Epithelial cell of esophagus (primary cell): ENCODE data around the gene ZNF473.

Source experiments
- DNase-seq: peaks from one replicate; pipeline ENCODE4 v3.0.0; 2010; ENCODE audit warnings: low read depth
- H3K4me3 ChIP-seq: 2 replicates; pipeline ENCODE4 v1.5.1; 2011; ENCODE audit warnings: mild to moderate bottlenecking, low read length, control low read depth
- CTCF ChIP-seq: IDR thresholded peaks from 2 replicates; pipeline ENCODE4 v1.5.1; 2011; ENCODE audit warnings: low read depth, mild to moderate bottlenecking, low read length, control low read depth, inconsistent platforms; ENCODE audit not compliant: insufficient read depth; ENCODE audit errors: missing control alignments

Gene ZNF473

GRCh38 chr19:50036908-50037307 lies 11.1 kb downstream of the ZNF473 start:
- DNase-seq: peak; percentile 87
- no peak overlapping the region for H3K4me3 ChIP-seq
- TF ChIP-seq CTCF: no peak

GRCh38 chr19:50039968-50040367 lies 14.2 kb downstream of the ZNF473 start:
- TF ChIP-seq CTCF: no peak
- DNase-seq: no peak
- H3K4me3 ChIP-seq: no peak overlapping the region

- no peak overlapping the region for H3K4me3 ChIP-seq
- no peak for DNase-seq
- TF ChIP-seq CTCF: no peak
Observed at GRCh38 chr19:50040967-50041366, 15.2 kb downstream of the ZNF473 start.

GRCh38 chr19:50042363-50043024 lies 16.7 kb downstream of the ZNF473 start:
- no peak for TF ChIP-seq CTCF
- H3K4me3 ChIP-seq: no peak overlapping the region

GRCh38 chr19:50043967-50044366 lies 18.2 kb downstream of the ZNF473 start:
- H3K4me3 ChIP-seq: no peak overlapping the region
- TF ChIP-seq CTCF: no peak
- DNase-seq: no peak

More at GRCh38 chr19:50042363-50043024, 16.7 kb downstream of the ZNF473 start:
- DNase-seq: no peak

- no peak for TF ChIP-seq CTCF
- no peak for DNase-seq
- no peak overlapping the region for H3K4me3 ChIP-seq
Observed at GRCh38 chr19:50044922-50045321, 19.1 kb downstream of the ZNF473 start.

GRCh38 chr19:50046649-50047503 lies 21.1 kb downstream of the ZNF473 start:
- TF ChIP-seq CTCF: peak; percentile 29
- no peak for DNase-seq
- H3K4me3 ChIP-seq: no peak overlapping the region
